H1 (cell line): ENCODE measurements around the gene MPRIP. TPM values are rescaled to one million over a fixed set of nuclear protein-coding genes. Genes with fewer than 3 reads are reported as not detected.

Source experiments
- CTCF ChIA-PET: fragments of 300-600 bp; sonication (Branson Sonifier 250); formaldehyde crosslinking; loops from one replicate; lab custom pipeline; 2021; ENCODE audit not compliant: partially characterized antibody; lab: Charles Lee
- POLR2A ChIA-PET: fragments of 300-600 bp; sonication (Branson Sonifier 250); formaldehyde crosslinking; loops from one replicate; lab custom pipeline; 2021; ENCODE audit warnings: inconsistent platforms; ENCODE audit not compliant: partially characterized antibody; lab: Charles Lee
- DNase-seq, 2 experiments: peaks; one replicate each; pipeline versions ENCODE4 v3.0.0 to v3.0.0-alpha.2; 2010 to 2022; ENCODE audit warnings: low spot score in 2 of 2, low read depth in 1 of 2, mixed read lengths in 1 of 2
- FAIRE-seq: peaks from 2 replicates; lab custom pipeline; 2011; peaks lifted over from hg19 to GRCh38; lab: Jason Lieb, UNC
- H2AFZ ChIP-seq: 2 replicates; pipeline ENCODE4 v1.8.1; 2012; ENCODE audit warnings: low read length, inconsistent platforms
- H2AK5ac ChIP-seq: 2 replicates; pipeline ENCODE4 v1.6.1; 2013; ENCODE audit warnings: low read depth, low read length
- H2BK120ac ChIP-seq: replicated peaks from 2 replicates; pipeline ENCODE3; 2013; ENCODE audit warnings: low read depth, low read length, inconsistent platforms
- H2BK12ac ChIP-seq: 2 replicates; pipeline ENCODE4 v1.6.1; 2013; ENCODE audit warnings: low read depth, low read length
- H2BK15ac ChIP-seq: 2 replicates; pipeline ENCODE4 v1.6.1; 2013; ENCODE audit warnings: low read length
- H2BK20ac ChIP-seq: 2 replicates; pipeline ENCODE4 v1.6.1; 2013; ENCODE audit warnings: low read length
- H2BK5ac ChIP-seq: 2 replicates; pipeline ENCODE4 v1.6.1; 2013; ENCODE audit warnings: low read depth, low read length
- H3K14ac ChIP-seq: 2 replicates; pipeline ENCODE4 v1.6.1; 2013; ENCODE audit warnings: inconsistent platforms; ENCODE audit not compliant: insufficient read length
- H3K18ac ChIP-seq: 2 replicates; pipeline ENCODE4 v1.6.1; 2013; ENCODE audit warnings: low read length; ENCODE audit errors: extremely low read depth
- H3K23ac ChIP-seq: 2 replicates; pipeline ENCODE4 v1.6.1; 2013; ENCODE audit warnings: inconsistent platforms; ENCODE audit not compliant: insufficient read length
- H3K23me2 ChIP-seq: 2 replicates; pipeline ENCODE4 v1.6.1; 2013; ENCODE audit warnings: low read depth, low read length
- H3K27ac ChIP-seq: 2 replicates; pipeline ENCODE4 v1.6.1; 2011; ENCODE audit warnings: low read depth, low read length, inconsistent platforms
- H3K27me3 ChIP-seq, 4 experiments: replicated peaks in 1 of 4; 1 replicate in 1 of 4; 2 replicates in 3 of 4; pipeline versions ENCODE4 v1.6.1 to v1.8.1; 2011 to 2013; ENCODE audit warnings: low read length in 3 of 4, mild to moderate bottlenecking in 3 of 4, inconsistent platforms in 2 of 4, mixed read lengths in 2 of 4, moderate library complexity in 1 of 4; ENCODE audit not compliant: control insufficient read depth in 3 of 4, insufficient read depth in 3 of 4; ENCODE audit errors: extremely low read depth in 1 of 4
- H3K36me3 ChIP-seq, 4 experiments: 2 replicates each; pipeline versions ENCODE4 v1.6.1 to v1.8.1; 2011 to 2013; ENCODE audit warnings: mild to moderate bottlenecking in 4 of 4, low read length in 3 of 4, moderate library complexity in 2 of 4, control low read depth in 1 of 4, inconsistent platforms in 1 of 4; ENCODE audit not compliant: insufficient read depth in 4 of 4, control insufficient read depth in 2 of 4
- H3K4ac ChIP-seq: replicated peaks from 2 replicates; pipeline ENCODE3; 2013; ENCODE audit warnings: low read length, low read depth, mixed read lengths, inconsistent platforms; ENCODE audit not compliant: insufficient read length
- H3K4me1 ChIP-seq, 4 experiments: replicated peaks in 1 of 4; 1 replicate in 1 of 4; 2 replicates in 3 of 4; pipeline versions ENCODE4 v1.6.1 to v1.8.1; 2011 to 2013; ENCODE audit warnings: low read length in 3 of 4, inconsistent platforms in 2 of 4, mixed read lengths in 1 of 4; ENCODE audit not compliant: insufficient read depth in 4 of 4, control insufficient read depth in 3 of 4
- H3K4me2 ChIP-seq, 2 experiments: 2 replicates each; pipeline versions ENCODE4 v1.6.1 to v1.8.1; 2011 to 2013; ENCODE audit warnings: low read depth in 2 of 2, low read length in 2 of 2, control low read depth in 1 of 2, inconsistent platforms in 1 of 2, mild to moderate bottlenecking in 1 of 2; ENCODE audit not compliant: insufficient read depth in 1 of 2
- H3K4me3 ChIP-seq, 4 experiments: fragments of 200-600, 300-600 bp in 1 of 4; sonication (generic), shearing (Covaris generic), sonication (Bioruptor Twin) in 1 of 4; 2 replicates each; pipeline versions ENCODE4 v1.5.1 to v1.8.1; 2011 to 2016; ENCODE audit warnings: low read length in 4 of 4, low read depth in 3 of 4, control low read depth in 2 of 4, inconsistent platforms in 2 of 4, mild to moderate bottlenecking in 2 of 4, mixed read lengths in 1 of 4, moderate library complexity in 1 of 4; ENCODE audit not compliant: insufficient read depth in 2 of 4; ENCODE audit errors: extremely low read depth in 1 of 4
- H3K56ac ChIP-seq: replicated peaks from 2 replicates; pipeline ENCODE3; 2013; ENCODE audit warnings: low read depth, mild to moderate bottlenecking, mixed read lengths, low read length, inconsistent platforms; ENCODE audit not compliant: insufficient read length
- H3K79me1 ChIP-seq: 2 replicates; pipeline ENCODE4 v1.6.1; 2013; ENCODE audit warnings: low read depth, low read length, control low read depth
- H3K79me2 ChIP-seq, 2 experiments: 2 replicates each; pipeline versions ENCODE4 v1.6.1 to v1.8.1; 2012 to 2013; ENCODE audit warnings: low read length in 2 of 2, mild to moderate bottlenecking in 2 of 2, inconsistent platforms in 1 of 2; ENCODE audit not compliant: insufficient read depth in 2 of 2, control insufficient read depth in 1 of 2
- H3K9ac ChIP-seq, 4 experiments: replicated peaks in 1 of 4; 1 replicate in 1 of 4; 2 replicates in 3 of 4; pipeline versions ENCODE4 v1.6.1 to v1.8.1; 2011 to 2013; ENCODE audit warnings: low read depth in 3 of 4, low read length in 3 of 4, control low read depth in 2 of 4, mild to moderate bottlenecking in 2 of 4, moderate library complexity in 2 of 4, inconsistent platforms in 1 of 4; ENCODE audit errors: extremely low read depth in 1 of 4
- H3K9me3 ChIP-seq, 2 experiments: 2 replicates each; pipeline versions ENCODE4 v1.6.1 to v1.8.1; 2012 to 2013; ENCODE audit warnings: mild to moderate bottlenecking in 2 of 2, moderate library complexity in 2 of 2, control low read depth in 1 of 2, inconsistent platforms in 1 of 2, low read depth in 1 of 2, low read length in 1 of 2, mixed read lengths in 1 of 2; ENCODE audit not compliant: insufficient read depth in 2 of 2
- H4K20me1 ChIP-seq, 2 experiments: replicated peaks in 1 of 2; 2 replicates each; pipeline versions ENCODE3 to v1.8.1; 2011 to 2013; ENCODE audit warnings: inconsistent platforms in 2 of 2, low read length in 2 of 2, mild to moderate bottlenecking in 1 of 2; ENCODE audit not compliant: insufficient read depth in 2 of 2, control insufficient read depth in 1 of 2
- H4K5ac ChIP-seq: 2 replicates; pipeline ENCODE4 v1.6.1; 2013; ENCODE audit warnings: low read length, low read depth, mixed read lengths, inconsistent platforms; ENCODE audit not compliant: insufficient read length
- H4K8ac ChIP-seq: 2 replicates; pipeline ENCODE4 v1.8.0; 2013; ENCODE audit warnings: mild to moderate bottlenecking, moderate library complexity, low read length, inconsistent platforms; ENCODE audit not compliant: insufficient read depth; ENCODE audit errors: extremely low read depth
- H4K91ac ChIP-seq: replicated peaks from 2 replicates; pipeline ENCODE3; 2013; ENCODE audit warnings: low read length, mixed read lengths, inconsistent platforms; ENCODE audit not compliant: insufficient read length
- ASH2L ChIP-seq: fragments of 200-600, 300-600 bp; sonication (generic); IDR thresholded peaks from one replicate; pipeline ENCODE4 v1.7.1; 2017; ENCODE audit warnings: low read length
- CEBPB ChIP-seq: IDR thresholded peaks from 2 replicates; pipeline ENCODE4 v1.6.1; 2012; ENCODE audit warnings: low read depth, low read length
- EZH2 ChIP-seq: fragments of 200-600 bp; sonication (generic); IDR thresholded peaks from 2 replicates; pipeline ENCODE4 v1.7.1; 2012; ENCODE audit warnings: low read depth, mild to moderate bottlenecking, moderate library complexity, low read length, inconsistent platforms; ENCODE audit not compliant: severe bottlenecking
- GTF2F1 ChIP-seq: IDR thresholded peaks from 2 replicates; pipeline ENCODE4 v1.6.1; 2012; ENCODE audit warnings: low read depth, low read length, improper control_type of control experiment, borderline replicate concordance
- RAD21 ChIP-seq, 2 experiments: IDR thresholded peaks in 1 of 2; conservative IDR thresholded peaks in 1 of 2; 2 replicates each; pipeline ENCODE4 v1.6.1; 2011; ENCODE audit warnings: low read depth in 2 of 2, low read length in 2 of 2, improper control_type of control experiment in 1 of 2, inconsistent platforms in 1 of 2, mild to moderate bottlenecking in 1 of 2, moderate library complexity in 1 of 2
- RFX5 ChIP-seq: IDR thresholded peaks from 2 replicates; pipeline ENCODE4 v1.6.1; 2011; ENCODE audit warnings: low read depth, low read length, improper control_type of control experiment, borderline replicate concordance
- SP2 ChIP-seq: IDR thresholded peaks from 2 replicates; pipeline ENCODE4 v1.6.1; 2012; ENCODE audit warnings: mild to moderate bottlenecking, low read length, inconsistent platforms
- SP4 ChIP-seq: IDR thresholded peaks from 2 replicates; pipeline ENCODE4 v1.6.1; 2012; ENCODE audit warnings: low read length, inconsistent platforms
- SRF ChIP-seq: IDR thresholded peaks from 2 replicates; pipeline ENCODE4 v1.6.1; 2011; ENCODE audit warnings: mild to moderate bottlenecking, low read depth, low read length, moderate library complexity
- TBP ChIP-seq: IDR thresholded peaks from 2 replicates; pipeline ENCODE4 v1.6.1; 2011; ENCODE audit warnings: low read depth, low read length, improper control_type of control experiment
- WGBS, 2 experiments: shearing (Covaris generic) in 1 of 2; methylation state at CpG; one replicate each; pipeline versions ENCODE4 v1.1.6 to v1.1.7; 2013 to 2015; ENCODE audit warnings: low lambda C conversion rate in 2 of 2, mixed read lengths in 2 of 2, inconsistent platforms in 1 of 2, low coverage in 1 of 2, missing lambda C conversion rate in 1 of 2; ENCODE audit not compliant: insufficient replicate concordance in 2 of 2, insufficient coverage in 1 of 2, insufficient read length in 1 of 2; ENCODE audit errors: extremely low coverage in 1 of 2, missing lambda C conversion rate in 1 of 2; 5-methylcytosine and 5-hydroxymethylcytosine counted together
- polyA plus RNA-seq, 7 experiments: library from polyadenylated mRNA; depleted of rRNA in 3 of 7; stranded (reverse) in 5 of 7; unstranded in 2 of 7; fragments of >200 nt in 5 of 7; fragments of 200-250 nt in 2 of 7; gene quantifications; 1 replicate in 5 of 7; 2 replicates in 1 of 7; 4 replicates in 1 of 7; pipeline versions ENCODE4 v1.2.1 to v1.2.3, GENCODE V29; 2011 to 2013; ENCODE audit warnings: missing spikeins in 2 of 7, mixed read lengths in 2 of 7
- total RNA-seq: library from RNA; stranded (reverse); fragmentation: NEBNext Ultra II Directional; extraction: Animal tissue kit (Norgen Biotek cat#: 25700); gene quantifications from 2 replicates; pipeline ENCODE4 v1.2.1, GENCODE V29; 2021

MPRIP gene
- total and polyA plus RNA-seq, 2 of the 8 experiments (the other 6 are each of a cell fraction or from before 2014, with no cell fraction given), result 48.6 to 146 TPM

DNA sequence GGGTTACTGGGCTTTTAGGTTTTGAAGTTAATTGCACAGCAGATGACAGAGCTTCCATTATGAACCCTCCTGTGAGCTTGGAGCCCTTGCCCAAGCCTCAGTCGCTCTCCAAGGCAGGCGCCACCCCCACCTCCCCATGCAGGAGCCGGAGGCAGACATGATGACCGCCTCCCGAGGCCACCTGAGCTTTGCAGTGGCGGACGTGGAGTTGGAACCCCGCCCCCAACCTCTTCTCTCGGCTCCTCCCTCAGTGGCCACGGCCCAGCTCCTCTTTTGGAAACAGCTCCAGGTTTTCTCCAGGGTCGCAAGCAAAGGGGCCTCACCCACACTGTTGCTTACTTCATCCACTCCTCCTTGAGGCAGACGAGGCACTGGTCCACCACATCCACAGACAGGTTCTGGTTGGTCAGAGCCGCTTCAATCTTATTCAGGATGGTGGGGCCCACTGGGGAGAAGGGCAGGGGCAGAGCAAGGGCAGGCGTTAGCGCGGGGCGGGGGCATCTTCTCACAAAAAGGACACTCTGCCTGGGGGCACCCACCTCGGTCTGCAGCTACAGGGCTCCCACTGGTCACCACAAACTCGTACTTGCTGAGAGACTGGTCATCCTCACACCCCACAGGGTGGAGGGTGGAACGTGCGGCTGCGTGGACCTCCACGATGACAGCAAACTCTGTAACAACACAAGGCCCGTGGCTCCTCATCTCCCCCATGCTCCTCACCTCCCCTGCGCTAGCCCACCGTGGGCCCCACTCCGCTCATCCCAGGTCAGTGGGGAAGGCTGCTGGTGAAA is 172.6 kb downstream of the MPRIP start:
- FAIRE-seq, result no peak
- Histone ChIP-seq H3K23me2 (no peaks in the 10 kb centered on the region), H4K8ac (0 out of 2 replicates have a peak overlapping the region, but pooled peaks have one; percentile 63), H3K9me3 (no peaks in the 10 kb centered on the region), H3K36me3 (peaks cover 16 to 51% (median 45%) of the 10 kb centered on the region in 4 experiments; a peak in 7 of 8 replicates), H3K27ac (no peak overlapping the region), H4K5ac (no peak overlapping the region), H4K20me1 (peaks cover 3 to 6% of the 10 kb centered on the region in 2 experiments), H3K79me1 (no peaks in the 10 kb centered on the region), H3K79me2 (no peaks in the 10 kb centered on the region), H3K56ac (no peak overlapping the region), H2BK20ac (no peak overlapping the region), H3K9ac (no peak overlapping the region), H2BK15ac (no peak overlapping the region), H3K18ac (no peak overlapping the region), H3K23ac (no peak overlapping the region), H3K4me2 (no peak overlapping the region), H2AK5ac (no peak overlapping the region), H2BK12ac (no peak overlapping the region), H2BK120ac (no peak overlapping the region), H3K4me3 (no peak overlapping the region), H2BK5ac (no peak overlapping the region), H3K4ac (no peak overlapping the region), H3K27me3 (no peaks in the 10 kb centered on the region), H3K14ac (no peak overlapping the region), H3K4me1 (no peaks in the 10 kb centered on the region), H2AFZ (no peak overlapping the region), H4K91ac (no peak overlapping the region)
- 94% methylated on average over 23 of the region's 27 CpGs; no CpG with 5 or more reads in 1 of the 2 experiments for WGBS, 2 experiments
- ChIA-PET POLR2A (interaction anchor here (0.5 to 2.1 kb wide), 7 partner anchors 9 to 567 kb away, joined by 3 to 7 read pairs (median 4); no protein-coding TSS in a partner anchor), CTCF (interaction anchor here (1.4 to 2.0 kb wide), 4 partner anchors 13 to 73 kb away, joined by 3 to 7 read pairs (median 5); no protein-coding TSS in a partner anchor)
- no peak for DNase-seq
- TF ChIP-seq CEBPB (no peak), EZH2 (no peak), RAD21 (IDR thresholded peaks at IDR 0.05 in 1 of 2, conservative IDR thresholded peaks at IDR 0.05 in 1 of 2; ENCODE audit: low read depth in 2 of 2, low read length in 2 of 2) (no peak), SP4 (no peak), TBP (no peak), SRF (no peak), GTF2F1 (no peak), ASH2L (no peak), SP2 (no peak), RFX5 (no peak)
